ENCODE results near the gene MFSD1.

- no peak for TF ChIP-seq JUN (IDR thresholded peaks at IDR 0.05; ENCODE audit: borderline replicate concordance, low read depth, low read length)
- no peak for TF ChIP-seq JUN (CRISPR knock-in tag; IDR thresholded peaks at IDR 0.05; ENCODE audit: borderline replicate concordance)
- no peak for TF ChIP-seq BCOR (IDR thresholded peaks at IDR 0.05)
- no peak for TF ChIP-seq U2AF2 (optimal IDR thresholded peaks at IDR 0.05; ENCODE audit: low read depth, low read length)
- TF ChIP-seq TCF15 (CRISPR knock-in tag; IDR thresholded peaks at IDR 0.05), result no peak
- TF ChIP-seq KLF10 (CRISPR knock-in tag; IDR thresholded peaks at IDR 0.05), result no peak
- TF ChIP-seq HDGF (IDR thresholded peaks at IDR 0.05), result no peak
- no peak for TF ChIP-seq CHD1 (IDR thresholded peaks at IDR 0.05; ENCODE audit: low read length)
- TF ChIP-seq POLR2AphosphoS5 (IDR thresholded peaks at IDR 0.05; ENCODE audit: control insufficient read depth, insufficient read depth, low read depth, low read length), result no peak
- TF ChIP-seq FOS (IDR thresholded peaks at IDR 0.05; ENCODE audit: extremely low read depth, insufficient read length), result no peak
- no peak for TF ChIP-seq TSHZ1 (CRISPR knock-in tag; IDR thresholded peaks at IDR 0.05)
- no peak for TF ChIP-seq JUND (IDR thresholded peaks at IDR 0.05; ENCODE audit: borderline replicate concordance, low read depth, low read length)
- TF ChIP-seq JUND (tag; IDR thresholded peaks at IDR 0.05; ENCODE audit: borderline replicate concordance, low read depth, low read length), result no peak
- TF ChIP-seq POLR2A (conservative IDR thresholded peaks at IDR 0.05), result no peak
These were observed 33.5 kb upstream of the MFSD1 start for GRCh38 chr3:158768361-158768787.

All from K562 (cell line).